ENCODE measurements around the gene TTC33. TPM values are rescaled to one million over a fixed set of nuclear protein-coding genes. Genes with fewer than 3 reads are reported as not detected.

TTC33 gene
- total RNA-seq, 3 donors from 2014 or later (not counting 1 experiment from before 2014, with no cell fraction given), result 7.3 to 11.4 (median 10.0) TPM

DNA sequence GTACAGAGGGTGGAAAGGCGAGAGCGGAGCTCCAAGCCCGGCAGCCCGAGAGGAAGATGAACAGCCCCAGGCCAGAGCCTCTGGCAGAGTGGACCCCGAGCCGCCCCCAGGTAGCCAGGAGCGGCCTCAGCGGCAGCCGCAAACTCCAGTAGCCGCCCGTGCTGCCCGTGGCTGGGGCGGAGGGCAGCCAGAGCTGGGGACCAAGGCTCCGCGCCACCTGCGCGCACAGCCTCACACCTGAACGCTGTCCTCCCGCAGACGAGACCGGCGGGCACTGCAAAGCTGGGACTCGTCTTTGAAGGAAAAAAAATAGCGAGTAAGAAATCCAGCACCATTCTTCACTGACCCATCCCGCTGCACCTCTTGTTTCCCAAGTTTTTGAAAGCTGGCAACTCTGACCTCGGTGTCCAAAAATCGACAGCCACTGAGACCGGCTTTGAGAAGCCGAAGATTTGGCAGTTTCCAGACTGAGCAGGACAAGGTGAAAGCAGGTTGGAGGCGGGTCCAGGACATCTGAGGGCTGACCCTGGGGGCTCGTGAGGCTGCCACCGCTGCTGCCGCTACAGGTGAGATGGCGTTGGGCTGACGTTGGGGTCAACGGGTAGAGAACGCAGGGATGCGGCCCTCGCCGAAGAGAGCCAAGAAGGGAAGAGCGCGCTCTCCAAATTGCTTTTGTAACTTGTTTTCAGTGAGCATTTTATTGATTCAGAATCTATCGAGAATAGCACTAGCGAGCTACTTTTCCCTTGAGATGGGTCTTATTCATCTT, 75.7 kb downstream of the TTC33 start, which contains the start of gene PTGER4:
Gene PTGER4, plus strand, starts transcription at position 3 of the 769 bp plus-strand sequence. CDS start 1,079 bp downstream, outside the sequence.
- H3K27me3 Mint-ChIP-seq (ENCODE audit: low read depth in 2 of 2), result no peaks in the 10 kb centered on the region
- Histone ChIP-seq H3K27ac (ENCODE audit: low read length) (peak within 1 kb of the TSS; percentile 88), H3K9me3 (ENCODE audit: control insufficient read depth, insufficient read depth, low read length) (no peaks in the 10 kb centered on the region), H3K27me3 (ENCODE audit: control insufficient read depth, insufficient read depth, low read length) (no peaks in the 10 kb centered on the region), H3K4me3 (ENCODE audit: low read length) (peak within 1 kb of the TSS; percentile 73), H3K36me3 (ENCODE audit: control insufficient read depth, insufficient read depth, low read length) (peaks cover 5% of the 10 kb centered on the region), H3K4me1 (ENCODE audit: control insufficient read depth, insufficient read depth, low read length) (peaks cover 24% of the 10 kb centered on the region)
- H3K4me1 Mint-ChIP-seq, result peaks cover 89 to 92% of the 10 kb centered on the region in 2 donors
- H3K27ac Mint-ChIP-seq, result peak within 1 kb of the TSS; percentile 91 to 95
- under 1% methylated on average over 44 of the region's 44 CpGs for WGBS (ENCODE audit: insufficient coverage)
- peaks cover 13% of the 10 kb centered on the region for H3K36me3 Mint-ChIP-seq
- H3K4me3 Mint-ChIP-seq, result peak within 1 kb of the TSS; percentile 99
- ATAC-seq, result peak in 2 of 3 donors; percentile 7 to 13
- no peaks in the 10 kb centered on the region for H3K9me3 Mint-ChIP-seq
- intact Hi-C loops (cut with micrococcal nuclease), result loop anchor here (1.0 to 10.0 kb wide), 6 partner anchors 8 to 319 kb away; partner anchors contain the start of gene RPL37
- TF ChIP-seq, protein P1, sequence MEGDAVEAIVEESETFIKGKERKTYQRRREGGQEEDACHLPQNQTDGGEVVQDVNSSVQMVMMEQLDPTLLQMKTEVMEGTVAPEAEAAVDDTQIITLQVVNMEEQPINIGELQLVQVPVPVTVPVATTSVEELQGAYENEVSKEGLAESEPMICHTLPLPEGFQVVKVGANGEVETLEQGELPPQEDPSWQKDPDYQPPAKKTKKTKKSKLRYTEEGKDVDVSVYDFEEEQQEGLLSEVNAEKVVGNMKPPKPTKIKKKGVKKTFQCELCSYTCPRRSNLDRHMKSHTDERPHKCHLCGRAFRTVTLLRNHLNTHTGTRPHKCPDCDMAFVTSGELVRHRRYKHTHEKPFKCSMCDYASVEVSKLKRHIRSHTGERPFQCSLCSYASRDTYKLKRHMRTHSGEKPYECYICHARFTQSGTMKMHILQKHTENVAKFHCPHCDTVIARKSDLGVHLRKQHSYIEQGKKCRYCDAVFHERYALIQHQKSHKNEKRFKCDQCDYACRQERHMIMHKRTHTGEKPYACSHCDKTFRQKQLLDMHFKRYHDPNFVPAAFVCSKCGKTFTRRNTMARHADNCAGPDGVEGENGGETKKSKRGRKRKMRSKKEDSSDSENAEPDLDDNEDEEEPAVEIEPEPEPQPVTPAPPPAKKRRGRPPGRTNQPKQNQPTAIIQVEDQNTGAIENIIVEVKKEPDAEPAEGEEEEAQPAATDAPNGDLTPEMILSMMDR (IDR thresholded peaks at IDR 0.05), result no peak
- peak in 1 of 2 donors; percentile 55 for DNase-seq

DNA sequence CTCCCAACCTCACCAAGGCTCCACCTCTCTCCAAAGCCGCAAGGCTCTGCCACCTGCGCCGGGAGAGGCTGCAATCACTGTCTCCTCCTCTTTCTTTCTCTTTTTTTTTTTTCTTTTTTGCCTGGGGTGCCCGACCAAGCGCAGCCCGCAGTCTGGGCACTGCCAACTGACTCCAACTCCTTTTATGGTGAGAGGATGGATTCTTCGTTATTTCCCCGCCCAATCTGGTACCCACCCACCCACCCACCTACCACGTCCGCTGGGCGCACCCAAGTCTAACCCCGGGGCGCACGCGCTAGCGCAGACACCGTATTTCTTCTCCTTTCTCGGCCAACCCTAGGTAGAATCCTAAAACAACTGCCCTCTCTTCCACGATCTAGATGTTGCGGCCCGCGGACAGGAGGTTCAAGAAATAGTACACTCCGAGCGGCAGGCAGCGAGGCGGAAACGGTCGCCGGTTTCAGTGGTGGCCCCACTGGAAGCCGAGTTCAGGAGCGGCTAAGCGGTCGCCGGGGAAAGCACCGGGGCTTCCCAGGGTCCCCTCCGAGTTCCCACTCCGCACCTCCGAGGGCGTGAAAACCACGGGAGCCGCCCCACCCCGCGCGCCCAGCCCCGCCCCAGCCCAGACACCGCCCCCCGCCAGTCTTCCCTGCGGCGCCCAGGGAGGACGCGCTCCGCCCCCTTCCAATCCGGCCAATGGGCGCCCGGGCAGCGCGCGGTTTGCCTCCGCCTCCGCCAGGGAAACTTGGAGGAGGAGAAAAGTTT, 76.4 kb downstream of the TTC33 start:
- WGBS (ENCODE audit: insufficient coverage), result under 1% methylated on average over 53 of the region's 60 CpGs
- Histone ChIP-seq H3K9me3 (ENCODE audit: control insufficient read depth, insufficient read depth, low read length) (no peaks in the 10 kb centered on the region), H3K36me3 (ENCODE audit: control insufficient read depth, insufficient read depth, low read length) (peaks cover 4% of the 10 kb centered on the region), H3K27ac (ENCODE audit: low read length) (peak overlapping the region; percentile 88), H3K27me3 (ENCODE audit: control insufficient read depth, insufficient read depth, low read length) (no peaks in the 10 kb centered on the region), H3K4me3 (ENCODE audit: low read length) (peak overlapping the region; percentile 73), H3K4me1 (ENCODE audit: control insufficient read depth, insufficient read depth, low read length) (peaks cover 28% of the 10 kb centered on the region)
- peak; percentile 68 to 84 (median 77) for ATAC-seq
- TF ChIP-seq, protein P1 (IDR thresholded peaks at IDR 0.05), result no peak
- H3K4me3 Mint-ChIP-seq, result peak overlapping the region; percentile 99
- no peaks in the 10 kb centered on the region for H3K27me3 Mint-ChIP-seq (ENCODE audit: low read depth in 2 of 2)
- intact Hi-C loops (cut with micrococcal nuclease), result loop anchor here (2.0 kb wide), 1 partner anchor 243 kb away; no protein-coding TSS in a partner anchor
- peaks cover 13% of the 10 kb centered on the region for H3K36me3 Mint-ChIP-seq
- DNase-seq, result peak; percentile 80 to 94
- H3K4me1 Mint-ChIP-seq, result peaks cover 87 to 91% of the 10 kb centered on the region in 2 donors
- H3K9me3 Mint-ChIP-seq, result no peaks in the 10 kb centered on the region
- H3K27ac Mint-ChIP-seq, result peak overlapping the region; percentile 91 to 95

DNA sequence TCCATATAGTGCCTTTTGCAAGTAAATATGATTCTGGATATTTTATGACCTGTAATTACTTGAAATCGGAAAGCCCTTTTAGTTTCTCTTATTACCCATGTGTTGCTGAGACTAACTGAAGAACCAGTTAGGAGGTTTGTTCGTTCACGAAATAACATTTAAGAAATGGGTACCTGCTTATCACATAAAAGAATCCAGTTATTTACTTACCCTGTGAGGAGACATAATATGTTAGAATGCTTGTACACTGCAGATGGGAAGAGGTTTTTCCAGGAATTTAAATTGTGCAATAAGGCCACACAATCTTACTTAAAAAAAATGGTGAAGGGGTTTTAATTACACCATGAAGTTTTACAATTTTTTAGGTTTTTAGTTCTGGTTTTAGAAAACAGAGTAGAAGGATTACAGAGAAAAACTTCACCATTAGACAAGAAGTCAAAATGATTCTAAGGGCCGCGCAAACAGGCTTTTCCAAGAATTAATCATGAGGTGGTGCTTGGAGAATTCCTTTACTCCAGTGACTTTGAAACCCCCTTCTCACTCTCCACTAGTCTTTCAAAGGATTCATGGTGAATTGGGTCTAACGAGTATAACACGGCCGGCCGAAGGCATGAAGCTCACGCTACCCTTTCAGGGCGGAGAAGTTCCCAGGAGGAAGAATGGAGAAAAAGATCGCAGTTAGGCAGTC, 77.2 kb downstream of the TTC33 start:
- Mint-ChIP-seq H3K9me3 (no peaks in the 10 kb centered on the region), H3K27ac (peak overlapping the region; percentile 91 to 95), H3K4me3 (peak overlapping the region; percentile 99), H3K36me3 (peaks cover 13% of the 10 kb centered on the region), H3K4me1 (peaks cover 82 to 86% of the 10 kb centered on the region in 2 donors), H3K27me3 (ENCODE audit: low read depth in 2 of 2) (no peaks in the 10 kb centered on the region)
- H3K27me3 ChIP-seq (ENCODE audit: control insufficient read depth, insufficient read depth, low read length), result no peaks in the 10 kb centered on the region
- peak overlapping the region; percentile 73 for H3K4me3 ChIP-seq (ENCODE audit: low read length)
- no peak for ATAC-seq
- TF ChIP-seq, protein P1 (IDR thresholded peaks at IDR 0.05), result no peak
- peak in 1 of 2 donors; percentile 33 for DNase-seq
- H3K27ac ChIP-seq (ENCODE audit: low read length), result peak overlapping the region; percentile 88
- H3K9me3 ChIP-seq (ENCODE audit: control insufficient read depth, insufficient read depth, low read length), result no peaks in the 10 kb centered on the region
- 5% methylated on average over 9 of the region's 12 CpGs for WGBS (ENCODE audit: insufficient coverage)
- peaks cover 4% of the 10 kb centered on the region for H3K36me3 ChIP-seq (ENCODE audit: control insufficient read depth, insufficient read depth, low read length)
- H3K4me1 ChIP-seq (ENCODE audit: control insufficient read depth, insufficient read depth, low read length), result peaks cover 28% of the 10 kb centered on the region
- intact Hi-C loops (cut with micrococcal nuclease), result loop anchor here (2.0 kb wide), 1 partner anchor 242 kb away; no protein-coding TSS in a partner anchor
